Middle frontal gyrus (tissue), 1 donor: ENCODE data around the gene PITX1.

Experiments used
- DNase-seq: peaks from one replicate; pipeline ENCODE4 v3.0.0-alpha.2; 2015; ENCODE audit warnings: low spot score; ENCODE audit errors: extremely low spot score

PITX1 gene

DNA sequence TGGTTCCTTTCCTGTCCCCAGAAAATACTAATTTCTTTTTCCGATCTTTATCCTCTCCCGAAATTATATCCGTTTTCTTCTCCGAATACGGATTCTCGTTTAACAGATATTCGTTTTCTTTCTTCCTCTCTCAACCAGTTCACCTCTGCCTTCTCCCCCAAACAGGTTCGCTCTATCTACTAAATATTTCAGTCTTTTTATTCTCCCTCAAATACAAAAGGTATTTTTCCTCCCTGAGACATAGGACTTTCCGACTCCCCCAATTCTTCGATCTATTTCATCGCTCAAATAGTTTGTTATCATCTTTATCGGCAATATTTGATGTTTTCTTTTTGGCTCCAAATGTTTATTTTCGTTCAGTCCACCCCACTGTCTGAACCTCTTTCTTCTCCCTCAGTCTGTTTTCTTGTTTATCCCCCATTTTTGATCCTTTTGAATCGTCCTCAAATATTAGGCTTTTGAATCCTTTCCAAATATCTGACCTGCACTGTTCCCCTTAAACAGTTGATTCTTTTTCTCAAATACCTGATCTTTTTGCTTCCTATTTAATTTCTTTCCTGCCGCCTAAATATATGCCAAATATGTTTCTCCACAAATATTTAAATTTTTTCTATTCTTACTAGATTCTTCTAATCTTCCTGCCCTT, 4.4 kb downstream of the PITX1 start:
- DNase-seq = no peak

DNA sequence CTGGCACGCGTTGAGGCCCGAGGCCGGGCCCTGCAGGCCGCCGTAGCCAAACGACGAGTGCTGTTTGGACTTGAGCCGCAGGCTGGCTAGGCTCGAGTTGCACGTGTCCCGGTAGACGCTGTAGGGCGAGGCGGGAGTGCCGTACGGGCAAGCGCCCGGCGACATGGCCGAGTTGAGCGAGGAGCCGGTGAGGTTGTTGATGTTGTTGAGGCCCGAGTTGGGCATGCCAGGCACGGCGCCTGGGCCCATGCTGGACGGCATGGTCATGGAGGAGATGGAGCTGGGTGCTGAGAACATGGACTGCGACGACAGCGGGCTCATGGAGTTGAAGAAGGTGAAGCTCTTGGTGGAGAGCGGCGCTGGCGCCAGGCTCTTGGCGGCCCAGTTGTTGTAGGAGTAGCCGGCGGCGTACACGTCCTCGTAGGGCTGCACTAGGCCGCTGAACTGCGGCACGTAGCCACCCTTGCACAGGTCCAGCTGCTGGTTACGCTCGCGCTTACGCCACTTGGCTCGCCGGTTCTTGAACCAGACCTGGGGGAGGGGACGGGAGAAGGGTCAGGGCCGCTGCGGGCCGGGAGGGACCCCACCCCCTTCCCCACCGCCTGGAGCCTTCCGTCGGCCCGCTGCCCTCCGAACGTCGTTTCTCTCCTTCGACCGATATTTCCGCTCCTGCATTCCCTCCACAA, 5.1 kb downstream of the PITX1 start:
- DNase-seq = no peak

DNA sequence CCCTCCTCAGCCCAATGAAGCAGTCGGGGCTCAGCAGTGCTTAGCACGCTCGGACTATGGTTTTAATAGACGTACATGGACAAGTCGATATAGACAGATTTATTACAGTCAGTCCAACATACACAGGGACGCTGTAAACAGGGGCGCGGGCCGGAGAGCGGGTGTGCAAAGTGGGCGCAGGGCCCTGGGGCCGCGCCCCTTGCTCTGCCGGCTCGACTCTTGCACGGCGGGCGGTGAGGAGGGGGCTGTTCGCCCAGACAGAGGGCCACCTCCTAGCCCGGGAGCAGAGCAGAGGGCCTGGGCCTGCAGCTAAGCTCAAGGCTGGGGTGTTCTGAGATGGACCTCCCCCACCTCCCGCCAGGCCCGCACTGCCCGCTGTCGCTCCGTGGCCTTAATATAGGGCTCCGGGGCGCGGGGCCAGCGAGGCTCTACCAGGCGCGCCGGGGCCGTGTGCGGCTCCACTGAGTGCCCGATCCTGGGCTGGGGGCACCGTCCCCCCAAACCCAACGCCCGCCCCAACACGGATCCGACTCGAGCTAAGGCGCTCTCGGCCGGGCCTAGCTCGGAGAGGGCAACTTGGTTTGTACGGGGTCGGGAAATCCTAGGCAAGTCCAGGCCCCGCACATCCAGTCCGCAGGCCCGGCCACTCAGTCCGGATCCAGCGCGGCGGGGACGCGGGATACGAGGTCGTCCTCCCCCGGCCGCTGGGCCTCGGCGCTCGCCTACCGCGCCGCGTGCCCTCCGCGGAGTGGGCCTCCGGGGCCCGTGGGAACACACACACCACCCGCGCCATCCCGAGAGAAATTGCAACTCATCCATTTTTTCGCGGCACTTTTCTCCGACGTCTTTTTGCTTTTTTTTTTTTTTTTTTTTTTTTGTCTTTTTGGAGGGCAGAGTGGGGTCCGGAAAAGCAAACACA, 6.1 kb downstream of the PITX1 start:
- no peak for DNase-seq

DNA sequence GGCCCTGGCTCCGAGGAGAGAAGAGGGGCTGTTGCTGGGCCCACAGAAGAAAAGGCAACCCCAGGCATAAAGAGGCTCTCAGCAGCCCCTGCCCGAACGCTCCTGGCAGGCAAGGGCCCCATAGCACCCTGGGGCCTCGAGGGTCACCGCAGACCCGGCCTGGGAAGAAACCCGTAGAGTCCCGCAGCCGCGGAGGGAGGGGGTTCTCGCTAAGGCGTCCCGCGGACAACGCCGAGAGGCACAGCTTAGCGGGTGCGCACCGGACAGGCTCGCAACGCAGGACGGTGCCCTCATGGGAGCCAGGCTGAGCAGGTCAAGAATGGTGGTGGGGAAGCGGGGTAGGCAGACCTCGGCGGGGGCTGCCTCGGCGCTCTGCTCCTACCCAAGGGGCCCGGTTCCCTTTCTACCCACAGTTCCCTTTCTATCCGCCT, 6.7 kb downstream of the PITX1 start:
- DNase-seq = no peak

DNA sequence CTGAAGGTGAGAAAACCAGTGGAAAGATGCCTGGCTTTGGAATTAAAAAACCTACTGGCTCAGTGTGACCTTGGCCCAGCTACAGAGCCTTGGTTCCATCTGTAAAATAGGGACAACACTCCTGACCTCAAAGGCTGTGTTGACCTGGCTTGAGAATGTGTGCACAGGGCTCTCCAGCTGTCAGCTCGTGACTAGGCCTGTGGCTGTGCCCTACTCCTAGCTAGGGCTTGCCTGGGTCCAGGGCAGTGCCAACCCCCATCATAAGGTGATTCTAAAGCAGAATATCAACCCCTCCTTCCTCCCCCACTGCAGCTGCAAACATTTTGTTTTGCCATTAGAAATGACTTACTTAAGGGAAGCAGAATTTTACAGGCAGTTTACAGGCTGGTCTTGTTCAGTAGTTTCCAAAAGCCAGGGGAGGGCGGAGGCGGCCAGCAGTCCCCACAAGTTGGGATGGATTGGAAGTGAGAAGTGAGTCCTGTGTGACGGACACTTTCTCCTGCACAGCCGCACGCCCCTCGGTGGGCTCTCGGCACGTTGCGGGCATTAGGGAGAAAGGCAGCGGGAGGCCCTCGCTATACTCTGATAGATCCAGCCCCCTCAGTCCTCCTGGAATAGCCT, 7.3 kb downstream of the PITX1 start:
- DNase-seq = no peak

DNA sequence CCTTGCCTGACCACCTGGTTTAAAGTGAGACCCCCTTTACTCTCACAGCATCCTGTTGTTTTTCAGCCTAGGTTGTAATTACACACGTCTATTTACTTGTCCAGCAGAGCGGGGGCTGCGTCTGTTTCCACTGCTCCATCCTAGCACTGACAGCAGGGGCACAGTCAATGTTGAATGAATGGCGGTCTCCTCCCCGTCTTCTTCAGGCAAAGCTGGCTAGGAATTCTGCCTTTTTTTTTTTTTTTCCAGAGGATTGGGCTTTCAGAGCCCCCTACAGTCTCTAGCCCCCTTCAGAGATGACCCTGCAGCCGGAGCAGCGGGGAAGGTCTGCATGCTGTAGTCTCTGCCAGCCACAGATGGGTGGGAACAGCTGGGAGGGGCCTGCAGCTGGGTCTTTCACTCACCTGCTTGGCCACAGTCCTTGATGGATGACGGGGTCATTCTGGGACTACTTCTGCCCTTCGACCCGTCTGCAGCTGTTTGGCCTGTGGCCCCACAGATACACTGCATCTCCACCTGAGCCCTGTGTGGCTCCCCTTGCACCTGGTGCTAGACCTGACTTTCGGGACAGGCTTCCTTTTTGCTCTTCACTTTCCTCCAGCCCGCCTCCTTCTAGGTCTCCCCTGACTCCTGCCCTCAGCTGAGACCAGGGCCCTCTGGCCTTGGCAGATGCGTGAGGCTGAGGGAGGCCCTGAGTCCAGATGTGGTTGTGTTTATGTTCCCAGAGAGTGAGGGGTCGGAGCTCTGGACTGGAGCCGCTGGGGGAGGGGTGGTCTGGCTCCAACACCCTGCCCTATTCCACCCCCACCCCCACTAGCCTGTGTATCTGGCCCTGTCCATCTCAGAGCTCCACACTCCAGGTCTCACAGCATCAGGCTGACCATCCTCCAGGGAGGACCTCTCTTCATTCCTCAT, 8.0 kb downstream of the PITX1 start:
- DNase-seq = no peak

DNA sequence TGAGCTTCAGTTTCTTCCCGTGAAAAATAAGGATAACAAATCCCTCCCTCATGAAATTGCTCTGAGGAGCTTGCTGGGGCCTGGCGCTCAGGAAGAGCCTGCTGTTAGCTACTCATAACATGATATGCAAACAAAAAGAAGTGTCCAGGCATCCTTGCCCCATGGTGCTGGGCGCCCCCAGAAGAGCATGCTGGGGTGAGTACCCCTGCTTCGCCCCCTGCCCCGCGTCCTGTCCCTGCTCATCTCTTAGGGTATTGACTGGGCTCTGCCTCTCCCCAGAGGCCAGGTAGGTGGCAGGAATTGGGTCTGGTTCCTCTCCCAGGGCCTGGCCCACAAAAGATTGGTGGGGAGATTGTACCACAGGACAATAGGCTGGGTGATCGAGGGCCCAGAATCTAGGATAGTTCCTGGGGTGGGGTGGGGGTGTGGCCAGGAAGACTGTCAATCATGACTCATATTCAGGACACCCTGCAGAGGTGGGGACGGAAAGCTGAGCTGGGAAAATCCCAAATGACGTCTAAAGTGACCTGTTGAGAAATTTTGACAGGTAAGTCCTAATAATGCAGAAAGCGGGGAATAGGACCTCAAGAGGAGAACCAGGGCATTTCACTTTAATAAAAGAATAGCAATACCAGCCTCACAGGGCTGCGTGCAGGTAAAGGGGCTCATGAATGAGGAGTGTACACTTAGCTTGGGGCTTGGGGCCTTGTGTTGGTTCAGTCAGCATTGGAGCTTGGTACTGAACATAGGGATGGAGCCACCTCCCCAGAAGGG, 8.9 kb downstream of the PITX1 start:
- no peak for DNase-seq

DNA sequence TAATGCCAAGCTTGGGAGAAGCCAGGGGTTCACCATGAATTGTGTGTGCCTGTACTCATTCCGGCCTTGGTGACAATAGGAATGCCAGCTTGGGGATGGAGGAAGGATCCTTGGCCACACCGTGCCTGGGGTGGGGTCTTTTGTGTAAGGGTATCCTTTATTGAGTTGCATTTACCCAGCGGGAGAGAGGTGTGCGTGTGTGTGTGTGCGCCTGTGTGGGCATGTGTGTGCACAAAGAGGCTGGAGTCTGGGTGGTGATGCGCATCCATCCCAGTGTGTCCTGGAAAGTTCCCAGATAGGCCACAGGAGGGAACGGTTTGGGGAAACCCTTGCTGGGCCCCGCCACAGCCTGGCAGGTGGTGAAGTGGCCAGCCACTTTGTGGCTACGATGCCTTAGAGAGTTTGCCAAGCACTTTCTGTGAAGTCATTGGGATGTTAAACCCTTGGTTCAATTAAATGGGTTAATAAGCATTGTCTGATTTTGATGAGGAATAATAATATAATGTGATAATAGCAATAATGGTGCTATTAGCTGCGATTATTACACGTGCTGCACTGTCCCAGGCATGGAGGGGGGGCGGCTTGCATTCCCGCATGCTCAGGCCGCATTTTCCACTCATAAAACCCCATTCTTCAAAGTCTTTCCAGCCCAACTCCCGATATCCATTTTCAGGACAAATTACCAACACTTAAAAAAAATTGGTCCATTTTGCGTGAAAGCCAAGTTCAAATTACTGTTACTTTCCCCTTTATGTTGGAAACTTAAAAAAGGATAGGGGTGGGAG, 13.7 kb downstream of the PITX1 start:
- DNase-seq = no peak

DNA sequence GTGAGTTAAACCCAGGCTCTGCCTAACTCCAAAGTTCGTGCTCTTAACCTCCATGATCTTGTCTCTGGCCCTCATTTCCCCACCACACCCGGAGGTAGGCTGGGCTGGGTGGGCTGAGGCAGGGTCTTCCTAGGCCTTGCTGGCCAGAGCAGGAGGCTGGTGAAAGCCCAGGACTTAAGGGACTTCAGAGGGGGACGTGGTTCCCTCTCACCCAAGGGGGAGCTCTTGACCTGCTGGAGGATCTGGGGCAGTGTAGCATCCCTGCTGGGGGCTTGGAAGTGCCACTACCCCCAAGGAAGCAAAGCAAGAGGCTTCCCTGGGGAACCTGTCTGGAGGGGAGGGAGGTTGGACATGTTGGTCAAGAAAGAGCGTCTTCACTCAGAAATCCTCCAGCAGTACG, 14.7 kb downstream of the PITX1 start:
- no peak for DNase-seq

DNA sequence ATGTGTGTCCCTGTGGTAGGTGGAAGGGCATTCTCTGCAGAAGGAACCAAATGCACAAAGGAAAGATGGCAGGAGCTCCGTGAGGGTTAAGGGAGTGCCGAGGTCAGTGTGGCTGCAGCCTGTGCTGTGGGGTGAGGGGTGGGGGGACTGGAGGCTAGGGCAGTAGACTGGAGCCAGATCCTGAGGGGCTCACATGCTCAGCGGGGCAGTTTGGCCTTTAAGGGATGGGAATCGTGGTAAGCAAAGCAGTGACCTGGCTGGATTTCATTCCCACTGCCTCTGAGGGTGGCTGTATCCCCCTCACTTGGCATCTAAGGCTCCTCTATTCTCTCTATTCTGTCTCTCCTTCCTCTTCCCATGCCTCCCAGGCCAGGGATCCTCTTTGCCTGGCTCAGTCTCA, 15.6 kb downstream of the PITX1 start:
- DNase-seq = no peak

DNA sequence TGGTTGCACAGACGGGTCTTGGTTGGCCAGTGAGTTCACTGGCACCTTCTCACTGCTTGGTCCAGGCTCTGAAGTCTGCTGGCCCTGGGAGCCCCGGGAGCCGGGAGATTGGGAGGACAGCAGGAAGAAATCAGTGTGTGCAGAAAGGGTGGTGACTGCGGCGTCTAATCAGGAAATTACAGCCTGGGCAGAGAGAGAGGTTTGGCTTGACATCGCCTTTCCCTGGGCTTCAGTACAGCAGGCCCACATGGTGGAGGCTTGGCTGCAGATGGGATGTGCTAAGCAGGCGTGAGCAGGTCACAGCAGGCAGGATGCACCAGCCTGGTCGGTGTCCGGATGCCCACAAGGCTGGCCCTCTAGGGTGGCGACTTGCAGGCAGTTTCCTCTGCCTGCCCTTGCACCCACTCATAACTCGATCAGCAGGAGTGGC, 17.2 kb downstream of the PITX1 start:
- DNase-seq = no peak

DNA sequence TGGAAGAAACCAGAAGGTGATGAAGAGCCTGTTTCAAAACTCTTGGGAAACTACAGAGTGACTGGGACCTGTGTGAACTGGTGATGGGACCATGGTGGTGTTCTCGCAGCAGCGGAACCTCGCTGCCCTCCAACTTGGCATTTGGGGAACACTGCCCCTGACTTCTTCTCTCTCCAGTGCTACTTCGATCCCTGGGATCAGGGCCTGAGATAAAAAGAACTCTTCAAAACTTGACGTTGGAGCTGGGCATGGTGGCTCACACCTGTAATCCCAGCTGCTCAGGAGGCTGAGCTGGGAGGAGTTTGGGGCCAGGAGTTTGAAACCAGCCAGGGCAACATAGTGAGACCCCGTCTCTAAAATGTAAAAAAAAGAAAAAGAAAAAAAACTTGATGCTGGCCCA, 18.1 kb downstream of the PITX1 start:
- no peak for DNase-seq

DNA sequence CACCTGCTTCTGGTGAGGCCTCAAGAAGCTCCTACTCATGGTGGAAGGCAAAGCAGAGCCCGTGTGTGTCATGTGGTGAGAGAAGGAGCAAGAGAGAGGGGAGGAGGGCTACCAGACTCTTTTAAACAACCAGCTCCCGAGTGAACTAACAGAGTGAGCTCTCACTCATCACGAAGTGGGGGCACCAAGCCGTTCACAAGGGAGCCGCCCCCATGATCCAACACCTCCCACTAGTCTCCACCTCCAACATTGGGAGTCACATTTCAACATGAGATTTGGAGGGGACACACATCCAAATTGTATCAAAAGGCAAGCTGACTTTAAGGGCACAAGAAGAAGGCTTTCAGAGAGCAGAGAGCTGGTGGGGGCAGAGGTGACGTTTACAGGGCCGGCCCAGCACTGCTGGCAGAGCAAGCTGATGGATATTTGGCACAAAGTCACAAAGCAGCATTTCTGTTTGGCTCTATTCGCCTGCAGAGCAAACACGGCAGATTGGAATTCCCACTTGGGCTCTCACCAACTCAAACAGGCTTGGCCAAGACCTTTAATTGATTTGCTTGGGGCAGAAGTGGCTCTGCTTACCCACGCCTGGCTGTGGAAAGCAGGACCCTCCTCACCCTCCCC, 20.0 kb downstream of the PITX1 start:
- DNase-seq = no peak

DNA sequence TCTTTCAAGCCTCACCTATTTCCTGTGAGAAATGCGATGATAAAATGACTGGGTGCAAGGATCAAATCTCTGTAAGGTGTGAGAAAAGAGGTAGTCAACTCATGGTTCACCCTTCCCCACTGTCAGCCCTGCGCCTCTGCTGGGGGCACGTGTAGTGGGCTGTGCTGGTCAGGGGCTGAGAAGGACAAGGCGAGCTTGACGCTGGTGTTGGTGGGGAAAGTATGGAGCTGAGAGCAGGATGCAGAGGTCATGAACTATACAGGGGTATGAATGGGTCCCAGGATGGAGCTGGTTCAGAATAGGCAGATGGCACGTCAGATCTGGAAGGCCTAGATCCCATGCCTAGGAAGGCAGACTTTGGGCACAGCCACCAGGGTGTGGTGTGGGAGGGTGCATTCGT, 20.6 kb downstream of the PITX1 start:
- DNase-seq = no peak

DNA sequence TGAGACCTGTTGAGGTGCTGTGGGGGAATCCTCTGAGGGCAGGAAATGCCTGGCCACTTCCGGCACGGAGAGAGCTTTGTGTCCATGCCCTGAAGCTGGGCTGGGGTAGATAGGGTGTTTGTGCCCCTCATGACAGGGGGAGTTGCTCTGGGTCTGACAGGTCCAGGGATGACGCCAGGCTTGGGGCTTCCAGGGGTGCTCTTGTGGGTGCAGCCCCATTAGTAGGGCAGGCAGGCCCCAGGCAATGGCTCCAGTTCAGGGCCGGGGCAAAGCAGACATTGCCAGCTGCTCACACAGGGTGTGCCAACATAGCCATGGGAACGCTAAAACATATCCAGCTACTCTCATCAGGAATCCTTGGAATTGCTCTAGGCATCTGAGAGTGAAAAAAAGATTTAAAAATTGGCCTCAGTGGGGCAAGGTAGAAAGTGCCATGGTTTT, 21.1 kb downstream of the PITX1 start:
- no peak for DNase-seq

DNA sequence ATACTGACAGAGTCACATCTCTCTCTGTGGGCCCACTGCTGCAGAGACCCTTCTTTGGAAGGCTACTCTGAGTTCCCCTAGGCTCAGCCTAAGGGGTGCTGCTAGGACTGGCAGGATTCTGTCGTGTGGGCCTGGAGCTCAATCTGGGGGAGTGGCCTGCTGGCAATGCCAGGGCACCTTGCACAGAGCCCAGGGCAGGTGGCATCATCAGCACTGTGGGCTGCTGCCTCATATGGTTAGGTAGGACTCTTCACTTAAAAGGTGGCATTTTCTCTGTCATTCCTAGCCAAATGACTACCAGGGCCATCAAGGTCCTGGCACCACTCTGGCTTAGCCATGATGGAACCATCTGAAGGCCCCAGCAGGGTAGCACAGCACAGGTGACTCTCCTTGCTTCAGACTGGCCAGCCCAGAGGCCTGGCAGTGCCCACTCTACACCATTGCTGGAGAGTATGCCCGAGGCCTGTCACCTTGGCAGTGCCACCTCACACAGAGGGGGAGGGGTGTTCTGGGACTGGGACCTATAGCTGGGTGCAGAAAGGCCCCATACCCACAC, 21.9 kb downstream of the PITX1 start:
- no peak for DNase-seq

DNA sequence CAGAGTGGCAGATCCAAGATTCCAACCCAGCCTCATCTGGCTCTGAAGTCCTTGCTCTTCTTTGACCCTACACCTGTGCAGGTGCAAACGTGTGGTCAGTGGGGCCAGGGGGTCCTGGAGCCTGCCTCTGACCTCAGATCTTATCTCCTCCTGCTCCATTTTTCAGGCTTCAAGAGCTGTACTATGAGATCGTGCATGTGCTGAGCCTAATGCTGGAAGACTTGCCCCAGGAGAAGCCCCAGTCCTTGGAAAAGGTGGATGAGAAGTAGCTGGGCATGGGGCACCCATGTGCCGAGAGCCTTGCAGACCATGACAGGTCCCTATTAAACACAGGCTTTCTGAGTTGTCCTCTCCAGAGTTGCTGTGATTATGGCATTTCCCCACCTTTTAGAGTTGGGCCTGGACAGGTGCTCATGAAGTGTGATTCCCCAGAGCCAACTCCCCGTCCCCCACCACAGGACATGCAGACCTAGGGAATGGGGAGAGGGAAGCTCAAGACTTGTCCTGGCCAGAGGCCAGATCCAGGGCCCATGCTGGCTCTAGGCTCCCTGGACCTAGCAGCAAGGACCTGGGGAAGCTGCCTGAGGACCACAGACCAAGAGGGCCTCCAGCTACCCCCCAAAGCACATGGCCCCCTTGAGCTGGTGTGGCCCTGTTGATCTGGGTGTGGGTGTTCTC, 22.5 kb downstream of the PITX1 start:
- no peak for DNase-seq
